K562 (cell line): ENCODE measurements around the gene THAP2. TPM values are rescaled to one million over a fixed set of nuclear protein-coding genes. Genes with fewer than 3 reads are reported as not detected.

Source experiments
- ATF7 ChIP-seq: fragments of 450-650 bp; IDR thresholded peaks from 2 replicates; pipeline ENCODE4 v1.7.1; 2014; ENCODE audit warnings: mild to moderate bottlenecking, moderate library complexity
- CBFA2T2 ChIP-seq: fragments of 450-650 bp; conservative IDR thresholded peaks from 2 replicates; pipeline ENCODE4 v1.6.1; 2017; ENCODE audit warnings: mild to moderate bottlenecking
- DPF2 ChIP-seq: fragments of 450-650 bp; IDR thresholded peaks from 2 replicates; pipeline ENCODE4 v1.6.1; 2016
- E2F8 ChIP-seq: fragments of 450-650 bp; IDR thresholded peaks from 2 replicates; pipeline ENCODE4 v1.7.1; 2018; ENCODE audit warnings: mild to moderate bottlenecking, low read depth; ENCODE audit not compliant: partially characterized antibody
- FOXA3 ChIP-seq, 2 experiments: fragments of 450-650 bp in 1 of 2; sonication (generic) in 1 of 2; formaldehyde crosslinking; IDR thresholded peaks in 1 of 2; conservative IDR thresholded peaks in 1 of 2; 2 replicates each; pipeline versions ENCODE4 v1.4.0 to v1.8.0; 2020 to 2022; ENCODE audit warnings: mild to moderate bottlenecking in 2 of 2, missing genetic modification reagents in 1 of 2
- GATAD2A ChIP-seq: fragments of 450-650 bp; IDR thresholded peaks from 2 replicates; pipeline ENCODE4 v1.6.1; 2017
- HMBOX1 ChIP-seq: sonication (generic); IDR thresholded peaks from 2 replicates; pipeline ENCODE4 v1.6.1; 2016
- KHSRP ChIP-seq: fragments of 450-650 bp; IDR thresholded peaks from 2 replicates; pipeline ENCODE4 v1.6.1; 2017
- MEF2D ChIP-seq: conservative IDR thresholded peaks from 2 replicates; pipeline ENCODE4 v1.6.1; 2016; ENCODE audit warnings: low read depth, missing genetic modification characterization, missing compliant biosample characterization
- MEIS2 ChIP-seq: fragments of 450-650 bp; IDR thresholded peaks from 2 replicates; pipeline ENCODE4 v1.6.1; 2014; ENCODE audit warnings: mild to moderate bottlenecking; ENCODE audit not compliant: partially characterized antibody
- MTA2 ChIP-seq: fragments of 450-650 bp; IDR thresholded peaks from 2 replicates; pipeline ENCODE4 v1.6.1; 2016; ENCODE audit warnings: low read depth
- TEAD4 ChIP-seq, 2 experiments: sonication (generic) in 1 of 2; formaldehyde crosslinking in 1 of 2; IDR thresholded peaks; 2 replicates each; pipeline versions ENCODE4 v1.6.1 to v1.8.0; 2012 to 2022; ENCODE audit warnings: borderline replicate concordance in 1 of 2, inconsistent platforms in 1 of 2, low read length in 1 of 2, mild to moderate bottlenecking in 1 of 2, missing genetic modification reagents in 1 of 2
- TRIM24 ChIP-seq, 2 experiments: fragments of 450-650 bp; IDR thresholded peaks; 2 replicates each; pipeline ENCODE4 v1.6.1; 2016
- ZBTB11 ChIP-seq, 3 experiments: fragments of 200-800 bp in 1 of 3; fragments of 250-450 bp in 1 of 3; fragments of 450-650 bp in 1 of 3; sonication (Bioruptor Pico) in 1 of 3; sonication (Bioruptor generic) in 1 of 3; formaldehyde crosslinking in 1 of 3; IDR thresholded peaks; 2 replicates each; pipeline versions ENCODE4 v1.6.1 to v1.8.0; 2016 to 2022; ENCODE audit warnings: mild to moderate bottlenecking in 2 of 3, missing genetic modification characterization in 2 of 3, missing compliant biosample characterization in 1 of 3, moderate library complexity in 1 of 3
- ZNF311 ChIP-seq: fragments of 250-450 bp; sonication (Bioruptor Pico); IDR thresholded peaks from 2 replicates; pipeline ENCODE4 v1.4.0; 2020; ENCODE audit warnings: mild to moderate bottlenecking, moderate library complexity
- ZNF592 ChIP-seq: fragments of 450-650 bp; IDR thresholded peaks from 2 replicates; pipeline ENCODE4 v1.6.1; 2017; ENCODE audit warnings: antibody characterized with exemption, mild to moderate bottlenecking
- ZNF76 ChIP-seq: fragments of 250-450 bp; sonication (Bioruptor Pico); IDR thresholded peaks from 2 replicates; pipeline ENCODE4 v1.4.0; 2020; ENCODE audit warnings: mild to moderate bottlenecking, moderate library complexity, borderline replicate concordance
- polyA plus RNA-seq, 8 experiments: library from polyadenylated mRNA; depleted of rRNA in 4 of 8; stranded (reverse) in 5 of 8; unstranded in 3 of 8; fragments of >200 nt; fragmentation: Nextera tagmentation in 2 of 8; fragmentation: Illumina TruSeq in 1 of 8; extraction: Ambion mirVana in 2 of 8; extraction: Trizol in 1 of 8; gene quantifications; 2 replicates each; pipeline versions ENCODE4 v1.2.1 to v1.2.3, GENCODE V29; 2011 to 2014; ENCODE audit warnings: inconsistent platforms in 1 of 8, missing spikeins in 1 of 8
- total RNA-seq, 7 experiments: library from RNA; depleted of rRNA in 6 of 7; stranded (reverse); fragments of >200 nt in 6 of 7; fragmentation: Illumina TruSeq in 2 of 7; extraction: Trizol in 2 of 7; gene quantifications; 2 replicates each; pipeline versions ENCODE4 v1.2.1 to v1.2.3, GENCODE V29; 2011 to 2021; ENCODE audit warnings: low replicate concordance in 1 of 7

The THAP2 gene
- total and polyA plus RNA-seq, 9 of the 15 experiments (the other 6 are each of a cell fraction or from before 2014, with no cell fraction given), result 1.8 to 18.9 (median 7.3) TPM

- peak in 1 of 2 experiments; percentile 63; a peak in 2 of 4 replicates for TF ChIP-seq FOXA3 (CRISPR knock-in tag; conservative IDR thresholded peaks at IDR 0.05 in 1 of 2, IDR thresholded peaks at IDR 0.05 in 1 of 2)
- no peak for TF ChIP-seq ZNF311 (CRISPR knock-in tag)
- TF ChIP-seq MTA2, result peak; percentile 55; the same call in 1 of the 2 replicates
- peak; percentile 37 for TF ChIP-seq MEIS2
- TF ChIP-seq ZBTB11 (CRISPR knock-in tag; IDR thresholded peaks at IDR 0.05), result 0 out of 6 replicates have a peak, but pooled peaks of 1 of the 3 experiments have one; percentile 38
- TF ChIP-seq MEF2D, result 0 out of 2 replicates have a peak, but pooled peaks have one; percentile 12
- TF ChIP-seq HMBOX1, result peak; percentile 46; the same call in 1 of the 2 replicates
- TF ChIP-seq TEAD4 (IDR thresholded peaks at IDR 0.05; ENCODE audit: low read length), result peak; percentile 78
- no peak for TF ChIP-seq TEAD4 (CRISPR knock-in tag; IDR thresholded peaks at IDR 0.05; ENCODE audit: borderline replicate concordance)
- peak; percentile 47 for TF ChIP-seq ZNF592
- peak in 1 of 2 experiments; percentile 56; a peak in 2 of 4 replicates for TF ChIP-seq TRIM24 (IDR thresholded peaks at IDR 0.05)
- peak; percentile 78 for TF ChIP-seq CBFA2T2
- no peak for TF ChIP-seq ZNF76 (CRISPR knock-in tag)
- peak; percentile 86 for TF ChIP-seq DPF2
- TF ChIP-seq ATF7, result peak; percentile 15; the same call in 1 of the 2 replicates
- peak; percentile 64; the same call in 1 of the 2 replicates for TF ChIP-seq GATAD2A
- TF ChIP-seq KHSRP, result no peak
- no peak for TF ChIP-seq E2F8
These were observed 7.7 kb downstream of the THAP2 start (continued) for GRCh38 chr12:71671816-71672215.
